AG08395 (cell line): ENCODE data around the gene PLXNB1.

ENCODE experiments used
- DNase-seq: peaks from one replicate; pipeline ENCODE4 v3.0.0; 2012; ENCODE audit warnings: mixed read lengths, low spot score

Gene PLXNB1

DNA sequence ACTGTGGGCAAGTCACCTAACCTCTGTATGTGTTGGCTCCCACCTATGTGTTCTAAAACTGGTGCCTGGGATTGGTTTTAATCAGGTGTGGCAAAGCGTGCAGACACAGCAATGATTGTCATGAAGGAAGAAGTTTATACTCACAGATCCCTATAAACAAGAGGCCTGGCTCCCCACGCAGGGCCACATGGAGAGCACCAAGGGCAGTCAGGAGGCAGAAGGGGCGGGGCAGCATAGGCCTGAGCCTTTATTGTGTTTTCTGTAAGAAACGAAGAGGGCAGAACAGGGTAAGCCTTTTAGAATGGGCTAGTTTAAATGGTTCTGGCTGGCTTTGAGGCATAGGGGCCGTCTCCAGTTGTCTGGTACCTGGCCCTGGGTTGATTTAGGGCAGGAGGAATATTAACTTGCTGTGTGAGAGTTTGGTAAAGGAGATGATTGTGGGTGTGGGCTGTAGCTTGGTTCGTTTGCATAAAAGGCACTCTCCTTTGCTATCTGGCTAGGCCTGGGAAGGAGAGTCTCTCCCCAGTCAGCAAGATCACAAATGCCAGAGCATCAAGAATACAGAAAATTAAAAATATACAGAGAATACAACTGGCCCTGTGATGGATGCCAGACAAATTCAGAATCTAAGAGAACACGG lies 60.1 kb downstream of the PLXNB1 start:
- no peak for DNase-seq

DNA sequence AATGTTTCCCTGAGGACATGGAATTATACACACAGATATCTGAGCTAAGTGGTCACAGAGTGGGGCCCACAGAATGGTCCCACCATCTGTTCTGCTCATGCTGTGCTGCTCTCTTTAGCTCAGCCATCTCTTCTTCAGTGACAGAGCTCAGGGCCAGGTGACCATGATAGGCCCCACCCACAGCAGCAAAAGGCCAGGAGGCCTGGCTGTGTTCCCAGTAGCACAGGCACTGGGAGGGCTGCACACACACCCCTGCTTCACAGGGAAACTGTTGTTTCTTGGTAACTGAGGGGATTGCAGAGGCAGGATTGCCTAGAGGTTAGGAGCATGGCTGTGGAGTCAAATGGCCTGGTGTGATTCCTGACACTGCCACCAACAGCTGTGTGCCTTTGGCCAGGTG lies 62.7 kb downstream of the PLXNB1 start:
- no peak for DNase-seq

DNA sequence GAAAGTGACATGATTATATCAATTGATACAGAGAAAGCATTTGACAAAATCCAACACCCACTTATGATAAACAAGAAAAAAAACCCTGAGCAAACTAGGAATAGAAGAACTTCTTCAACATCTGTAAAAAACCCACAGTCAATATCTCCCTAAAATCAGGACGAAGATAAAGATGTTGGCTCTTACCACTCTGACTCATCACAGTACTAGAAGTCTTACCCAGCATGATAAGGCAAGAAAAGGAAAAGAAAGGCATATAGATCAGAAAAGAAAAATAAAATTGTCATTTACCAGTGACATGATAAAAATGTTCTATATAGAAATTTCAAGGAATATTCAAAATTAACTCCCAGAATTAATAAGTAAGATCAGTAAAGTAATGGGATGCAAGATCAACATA lies 65.0 kb downstream of the PLXNB1 start:
- no peak for DNase-seq

DNA sequence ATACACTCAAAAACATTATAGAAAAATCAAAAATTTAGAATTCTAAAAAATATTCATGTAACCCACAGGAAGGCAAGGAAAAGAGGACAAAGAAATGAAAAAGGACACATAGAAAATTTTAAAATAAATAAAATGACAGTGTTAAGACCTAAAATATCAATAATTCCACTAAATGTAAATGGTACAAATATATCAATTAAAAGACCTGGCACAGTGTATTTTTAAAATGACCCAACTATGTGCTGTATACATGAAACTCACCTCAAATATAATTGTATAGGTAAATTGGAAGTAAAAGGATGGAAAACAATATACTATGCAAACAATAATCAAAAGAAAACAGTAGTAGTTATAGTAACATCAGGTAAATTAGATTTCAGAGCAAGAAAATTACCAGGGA lies 68.0 kb downstream of the PLXNB1 start:
- DNase-seq: no peak

DNA sequence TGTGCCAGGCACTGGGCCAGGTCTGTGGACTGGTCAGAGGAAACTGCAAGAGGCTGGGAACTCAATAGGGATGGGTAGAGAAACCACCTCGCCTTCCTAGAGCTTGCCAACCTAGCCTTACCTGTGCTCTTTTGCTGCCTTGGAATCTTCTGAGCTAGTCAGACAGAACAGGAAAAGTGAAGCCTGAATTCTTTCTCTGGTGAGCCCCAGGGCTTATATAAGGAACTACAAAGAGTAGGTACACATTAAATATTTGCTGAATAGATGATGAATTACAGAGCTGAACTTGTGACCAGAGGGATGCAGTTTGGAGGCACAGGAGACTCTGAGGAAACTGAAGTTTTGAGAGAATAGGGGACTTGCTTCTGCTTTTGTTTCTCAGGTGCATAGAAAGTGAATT lies 73.5 kb downstream of the PLXNB1 start:
- DNase-seq: no peak

DNA sequence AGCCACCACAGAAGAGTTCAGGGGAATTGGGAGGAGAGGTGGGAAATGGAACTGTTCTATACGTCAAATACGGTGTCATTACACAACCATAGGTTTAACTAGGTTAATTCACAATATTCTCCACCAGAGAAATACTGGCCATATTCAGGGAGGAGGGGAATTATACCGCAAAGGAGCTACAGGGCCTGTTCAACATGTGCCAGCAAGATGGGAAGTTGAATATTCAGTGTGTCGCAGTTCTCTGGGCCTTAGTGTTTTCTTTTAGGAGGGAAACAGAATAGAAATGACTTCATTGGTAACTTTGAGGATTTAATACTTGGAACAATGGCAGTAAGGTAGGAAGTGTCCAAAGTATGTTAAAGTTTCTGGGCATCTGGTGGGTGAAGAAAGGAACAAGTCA lies 75.9 kb downstream of the PLXNB1 start:
- DNase-seq: no peak
